Activated CD4-positive, alpha-beta T cell treated with anti-CD3 and anti-CD28 coated beads for 48 hours (primary cell): ENCODE data around the gene PSMA4.
"Not testable (repeated sequence)": the region's sequence is repeated elsewhere in the genome, so short reads cannot be mapped to it uniquely, and the experiment has no call there.

Experiments used
- DNase-seq: peaks from one replicate; pipeline ENCODE4 v3.0.0-alpha.2; 2020

Gene PSMA4

GRCh38 chr15:78552597-78552996, 12.4 kb downstream of the PSMA4 start:
- no peak for DNase-seq

DNA sequence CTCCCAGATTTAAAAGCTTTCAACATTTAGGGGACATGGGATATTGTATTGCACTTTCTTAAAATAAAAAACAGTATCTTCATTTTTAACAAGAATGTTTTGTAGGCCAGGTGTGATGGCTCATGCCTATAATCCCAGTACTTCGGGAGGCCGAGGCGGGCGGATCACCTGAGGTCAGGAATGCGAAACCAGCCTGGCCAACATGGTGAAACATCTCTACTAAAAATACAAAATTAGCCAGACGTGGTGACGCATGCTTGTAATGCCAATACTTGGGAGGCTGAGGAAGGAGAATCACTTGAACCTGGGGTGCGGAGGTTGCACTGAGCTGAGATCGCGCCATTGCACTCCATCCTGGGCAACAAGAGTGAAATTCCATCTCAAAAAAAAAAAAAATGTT, 20.0 kb downstream of the PSMA4 start:
- DNase-seq, result not testable (repeated sequence)

DNA sequence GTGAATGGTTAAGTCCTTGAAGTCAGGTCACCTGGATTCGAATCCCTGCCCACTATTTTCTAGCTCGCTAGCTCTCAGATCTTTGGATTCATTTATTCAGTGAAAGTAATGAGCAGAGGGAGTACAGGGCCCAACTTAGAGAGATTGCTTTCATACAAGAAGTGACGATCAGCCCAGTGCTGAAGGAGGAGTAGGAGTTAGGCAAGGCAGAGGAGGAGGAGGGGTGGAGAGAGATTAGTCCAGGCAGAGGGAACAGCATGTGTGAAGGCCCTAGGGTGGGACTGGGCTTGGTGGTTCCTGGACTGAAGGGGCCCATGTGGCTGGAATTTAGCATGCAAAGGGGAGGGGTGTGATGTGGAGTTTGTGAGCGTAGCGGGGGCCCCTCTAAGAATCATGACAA, 21.2 kb downstream of the PSMA4 start:
- DNase-seq, result no peak

GRCh38 chr15:78563092-78563491, 22.8 kb downstream of the PSMA4 start:
- DNase-seq, result no peak

DNA sequence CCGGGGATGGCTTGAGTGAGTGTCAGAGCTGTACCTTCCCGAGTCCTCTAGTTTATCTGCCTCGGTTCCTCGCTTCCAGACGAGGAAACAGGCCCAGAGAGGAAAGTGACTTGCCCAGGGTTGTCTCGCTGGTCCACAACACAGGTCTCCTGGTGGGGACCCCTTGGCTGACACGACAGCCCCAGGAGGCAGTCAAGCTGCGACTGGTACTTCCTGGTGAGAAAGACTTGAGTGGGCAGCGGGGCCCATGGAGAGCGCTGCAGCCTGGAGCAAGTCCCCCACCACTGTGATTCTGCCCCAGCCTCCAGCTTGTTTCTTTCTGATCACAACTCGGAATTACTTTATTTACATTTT, 24.5 kb downstream of the PSMA4 start:
- DNase-seq, result no peak

GRCh38 chr15:78565097-78565950, 25.1 kb downstream of the PSMA4 start, which contains the start of gene CHRNA5:
TSS of gene CHRNA5 (plus strand) at chr15:78565520. CDS start at chr15:78565720, 200 bp downstream.
- DNase-seq, result peak; percentile 87

DNA sequence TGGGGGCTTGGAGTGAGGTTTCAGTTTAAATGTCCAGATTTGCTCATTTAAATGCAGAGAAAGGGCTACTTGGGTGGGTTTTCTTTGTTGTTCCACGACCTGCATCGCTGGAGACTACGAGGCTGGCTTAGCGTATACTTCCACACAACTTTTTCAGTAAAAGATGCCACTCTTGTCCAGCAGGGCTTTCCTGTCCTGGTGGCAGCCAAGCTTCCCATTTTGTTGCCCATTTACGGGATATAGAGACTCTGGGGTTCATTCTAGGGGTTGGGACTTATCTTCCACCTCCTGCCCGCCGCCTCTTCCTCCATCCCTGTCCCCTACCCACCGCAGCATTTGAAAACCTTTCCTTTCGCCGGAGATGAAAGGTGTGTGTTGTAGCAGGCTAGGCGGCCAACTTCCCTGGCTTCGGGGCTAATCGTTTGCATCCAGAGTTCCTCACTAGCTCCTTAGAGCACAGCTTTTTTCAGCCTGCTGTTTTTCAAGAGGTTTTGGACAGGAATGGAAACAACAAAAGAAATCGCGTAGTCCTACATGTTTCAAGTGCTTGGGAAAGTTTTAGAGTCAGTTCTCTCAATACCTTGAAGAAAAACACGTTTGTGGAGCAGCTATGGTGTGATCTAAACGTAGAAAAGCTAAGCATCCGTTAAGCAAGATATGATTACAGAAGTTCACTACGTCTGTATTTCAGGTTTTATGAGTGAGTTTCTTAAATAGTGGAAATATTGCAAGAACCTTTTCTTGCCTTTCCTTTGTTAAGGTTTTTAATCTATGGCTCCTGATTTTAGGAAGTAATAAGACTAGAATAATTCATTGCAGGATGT, 25.9 kb downstream of the PSMA4 start:
- no peak for DNase-seq

GRCh38 chr15:78567531-78567930, 27.3 kb downstream of the PSMA4 start:
- DNase-seq, result no peak

DNA sequence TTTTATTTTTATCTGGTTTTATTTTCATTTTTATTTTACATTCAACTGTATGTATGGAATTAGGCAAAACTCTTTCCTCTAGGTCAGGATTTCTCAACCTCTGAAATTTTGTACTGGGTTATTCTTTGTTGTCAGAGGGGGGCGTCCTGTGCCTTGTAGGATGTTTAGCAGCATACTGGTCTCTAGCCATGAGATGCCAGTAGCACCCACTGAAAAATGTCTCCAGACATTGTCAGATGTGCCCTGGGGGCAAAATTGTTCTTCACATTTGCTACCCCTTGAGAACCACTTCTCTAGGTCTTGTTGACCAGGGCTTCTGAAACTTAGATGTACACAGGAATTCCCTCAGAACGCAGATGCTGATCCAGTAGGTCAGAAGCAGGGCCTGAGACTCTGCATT, 30.5 kb downstream of the PSMA4 start:
- no peak for DNase-seq

- DNase-seq, result no peak
Measured at GRCh38 chr15:78571382-78571781, 31.1 kb downstream of the PSMA4 start.

- no peak for DNase-seq
Measured at GRCh38 chr15:78573416-78573815, 33.2 kb downstream of the PSMA4 start.

DNA sequence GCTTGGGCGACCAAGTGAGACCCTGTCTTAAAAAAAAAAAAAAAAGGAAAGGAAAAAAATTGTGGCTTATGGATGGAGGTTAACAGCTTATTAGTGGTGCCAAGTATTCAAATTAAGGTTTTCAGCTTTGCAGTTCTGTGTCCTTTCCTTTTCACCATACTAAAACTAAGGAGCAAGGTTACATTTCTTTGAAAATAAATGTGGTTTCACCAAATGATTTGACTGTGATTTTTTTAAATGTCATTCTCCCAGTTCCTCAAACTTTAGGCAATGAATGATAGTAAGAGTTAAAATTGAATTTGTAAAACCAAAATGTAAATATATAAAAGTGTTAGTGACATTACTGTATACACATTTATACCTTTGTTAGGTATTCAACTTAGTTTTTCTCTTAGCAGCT, 34.7 kb downstream of the PSMA4 start:
- DNase-seq, result no peak

DNA sequence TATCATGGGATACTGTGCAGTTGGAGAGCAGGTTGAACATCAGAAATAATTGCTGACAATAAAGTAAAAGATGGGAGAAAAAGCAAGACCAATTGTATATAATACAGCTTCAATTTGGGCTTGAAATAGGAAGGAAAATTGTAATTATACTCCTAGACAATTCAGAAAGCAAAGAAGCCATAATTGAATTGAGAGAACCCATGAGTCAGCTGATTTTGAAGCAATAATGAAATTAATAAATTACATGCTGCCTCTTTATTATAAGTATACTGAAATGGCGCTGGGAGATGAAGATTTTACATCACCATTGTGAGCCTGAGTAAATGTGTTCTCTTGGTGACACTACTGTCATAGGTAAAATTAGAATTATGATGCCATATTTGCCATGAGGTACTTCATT, 57.3 kb downstream of the PSMA4 start:
- DNase-seq, result no peak

DNA sequence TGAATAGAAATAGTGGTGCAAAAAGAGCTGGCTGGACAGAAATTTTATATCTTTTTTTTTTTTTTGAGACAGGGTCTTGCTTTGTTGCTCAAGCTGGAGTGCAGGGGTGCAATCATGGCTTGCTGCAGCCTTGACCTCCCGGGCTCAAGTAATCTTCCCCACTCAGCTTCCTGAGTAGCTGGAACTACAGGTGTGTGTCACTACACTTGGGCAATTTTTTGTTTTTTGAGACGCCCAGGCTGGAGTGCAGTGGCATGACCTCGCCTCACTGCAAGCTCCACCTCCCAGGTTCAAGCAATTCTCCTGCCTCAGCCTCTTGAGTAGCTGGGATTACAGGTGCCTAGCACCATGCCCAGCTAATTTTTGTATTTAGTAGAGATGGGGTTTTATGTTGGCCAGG, 58.1 kb downstream of the PSMA4 start:
- DNase-seq, result no peak

GRCh38 chr15:78599189-78599588, 58.9 kb downstream of the PSMA4 start:
- no peak for DNase-seq
